NT2/D1 (cell line): ENCODE measurements around the gene SLC39A6.

Experiments
- YY1 ChIP-seq: IDR thresholded peaks from 2 replicates; pipeline ENCODE4 v1.6.1; 2011; ENCODE audit not compliant: insufficient read length, insufficient read depth
- ZNF274 ChIP-seq: IDR thresholded peaks from 2 replicates; pipeline ENCODE4 v1.6.1; 2011; ENCODE audit warnings: mild to moderate bottlenecking, low read depth, low read length

DNA sequence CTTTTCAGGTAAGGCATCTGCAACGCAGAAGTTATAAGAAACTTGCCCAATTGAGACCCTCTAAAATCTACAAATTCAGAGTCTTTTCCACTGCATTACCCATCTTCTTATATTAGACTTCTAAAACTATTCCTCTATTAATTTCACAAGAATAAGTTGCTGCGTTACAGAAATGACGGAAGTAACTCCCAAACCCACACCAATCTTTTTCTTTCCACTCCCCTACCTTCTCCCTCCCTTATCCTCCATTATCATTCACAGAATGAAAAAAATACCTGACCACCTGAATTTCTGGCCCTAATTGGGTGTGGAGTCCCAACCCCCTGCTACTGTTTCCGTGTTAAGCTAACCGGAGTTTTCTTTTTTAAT lies 62.5 kb downstream of the SLC39A6 start:
- TF ChIP-seq YY1, result no peak
- TF ChIP-seq ZNF274, result no peak
